AG08396 (cell line): Measurements from ENCODE around the gene SERINC2.

ENCODE experiments used
- DNase-seq: peaks from one replicate; pipeline ENCODE4 v3.0.0; 2012; ENCODE audit warnings: low spot score, mixed read lengths

SERINC2 gene

DNA sequence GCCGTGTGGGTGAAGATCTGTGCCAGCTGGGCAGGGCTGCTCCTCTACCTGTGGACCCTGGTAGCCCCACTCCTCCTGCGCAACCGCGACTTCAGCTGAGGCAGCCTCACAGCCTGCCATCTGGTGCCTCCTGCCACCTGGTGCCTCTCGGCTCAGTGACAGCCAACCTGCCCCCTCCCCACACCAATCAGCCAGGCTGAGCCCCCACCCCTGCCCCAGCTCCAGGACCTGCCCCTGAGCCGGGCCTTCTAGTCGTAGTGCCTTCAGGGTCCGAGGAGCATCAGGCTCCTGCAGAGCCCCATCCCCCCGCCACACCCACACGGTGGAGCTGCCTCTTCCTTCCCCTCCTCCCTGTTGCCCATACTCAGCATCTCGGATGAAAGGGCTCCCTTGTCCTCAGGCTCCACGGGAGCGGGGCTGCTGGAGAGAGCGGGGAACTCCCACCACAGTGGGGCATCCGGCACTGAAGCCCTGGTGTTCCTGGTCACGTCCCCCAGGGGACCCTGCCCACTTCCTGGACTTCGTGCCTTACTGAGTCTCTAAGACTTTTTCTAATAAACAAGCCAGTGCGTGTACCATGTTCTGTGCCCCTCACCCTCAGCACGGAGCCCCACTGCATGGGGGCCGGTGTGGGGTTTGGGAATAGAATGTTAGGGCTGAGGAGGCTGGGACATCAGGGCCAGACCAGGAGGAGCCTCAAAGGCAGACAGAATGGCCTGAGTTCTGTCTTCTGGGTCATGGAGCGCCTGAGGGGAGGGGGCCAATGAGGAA is 21.3 kb downstream of the SERINC2 start:
- DNase-seq = no peak

DNA sequence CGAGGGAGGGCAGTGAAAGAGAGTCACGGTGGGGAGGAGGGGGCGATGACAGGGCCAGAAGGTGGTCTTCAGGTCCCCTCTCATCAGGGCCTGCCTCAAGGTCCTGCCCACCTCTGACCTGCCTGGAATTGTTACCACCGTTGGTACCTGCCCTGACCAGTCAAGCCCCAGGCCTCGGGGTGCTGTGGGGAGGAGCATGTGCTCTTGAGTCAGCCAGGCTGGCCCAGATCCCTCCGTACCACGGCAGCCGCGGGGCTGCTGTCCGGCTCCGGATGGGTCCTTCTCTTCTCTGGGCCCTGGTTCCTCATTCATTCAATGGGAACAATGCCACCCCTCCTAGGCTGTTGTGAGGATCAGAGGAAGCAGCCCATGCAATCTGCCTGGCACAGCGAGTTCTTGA is 22.0 kb downstream of the SERINC2 start:
- no peak for DNase-seq

DNA sequence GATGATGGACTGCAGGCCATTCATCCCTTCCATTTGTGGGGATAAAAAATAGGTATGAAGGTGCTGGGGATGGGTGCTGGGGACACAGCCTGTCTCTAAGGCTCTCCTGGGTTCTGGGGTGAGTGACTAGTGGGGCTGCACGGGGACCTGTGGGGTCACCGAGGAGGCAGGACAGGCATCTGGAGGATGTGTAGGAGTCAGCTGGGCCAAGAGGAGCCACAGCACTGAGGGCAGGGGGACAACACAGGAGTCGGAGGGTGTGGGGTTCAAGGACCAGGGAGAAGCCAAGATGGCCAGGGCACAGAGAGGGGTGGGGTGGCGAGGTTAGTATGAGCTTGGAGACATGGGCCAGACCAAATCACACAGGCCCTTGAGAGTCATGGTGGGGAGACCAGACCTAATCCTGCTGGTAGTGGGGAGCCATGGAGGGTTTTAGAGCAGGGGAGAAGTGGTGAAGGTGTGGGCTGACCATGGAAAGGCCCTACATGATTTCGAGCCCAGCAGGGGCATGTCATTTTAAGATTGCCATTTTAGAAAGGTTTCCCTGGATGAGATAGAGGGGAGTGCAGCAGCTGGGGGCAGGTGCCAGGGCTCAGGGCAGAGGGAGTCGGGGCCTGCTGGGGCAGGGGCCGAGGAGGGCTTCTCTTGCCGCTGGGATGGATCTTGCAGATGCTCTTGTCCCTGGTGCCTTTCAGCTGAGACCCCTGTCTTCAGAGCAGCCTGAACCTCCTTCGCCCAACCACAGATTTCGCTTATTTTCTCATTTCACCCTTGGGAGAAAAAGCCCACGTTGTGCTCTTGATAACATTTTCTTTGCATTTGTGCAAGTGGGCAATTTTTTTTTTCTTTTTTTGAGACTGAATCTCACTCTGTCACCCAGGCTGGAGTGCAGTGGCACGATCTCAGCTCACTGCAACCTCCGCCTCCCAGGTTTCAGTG is 22.7 kb downstream of the SERINC2 start:
- DNase-seq = no peak

DNA sequence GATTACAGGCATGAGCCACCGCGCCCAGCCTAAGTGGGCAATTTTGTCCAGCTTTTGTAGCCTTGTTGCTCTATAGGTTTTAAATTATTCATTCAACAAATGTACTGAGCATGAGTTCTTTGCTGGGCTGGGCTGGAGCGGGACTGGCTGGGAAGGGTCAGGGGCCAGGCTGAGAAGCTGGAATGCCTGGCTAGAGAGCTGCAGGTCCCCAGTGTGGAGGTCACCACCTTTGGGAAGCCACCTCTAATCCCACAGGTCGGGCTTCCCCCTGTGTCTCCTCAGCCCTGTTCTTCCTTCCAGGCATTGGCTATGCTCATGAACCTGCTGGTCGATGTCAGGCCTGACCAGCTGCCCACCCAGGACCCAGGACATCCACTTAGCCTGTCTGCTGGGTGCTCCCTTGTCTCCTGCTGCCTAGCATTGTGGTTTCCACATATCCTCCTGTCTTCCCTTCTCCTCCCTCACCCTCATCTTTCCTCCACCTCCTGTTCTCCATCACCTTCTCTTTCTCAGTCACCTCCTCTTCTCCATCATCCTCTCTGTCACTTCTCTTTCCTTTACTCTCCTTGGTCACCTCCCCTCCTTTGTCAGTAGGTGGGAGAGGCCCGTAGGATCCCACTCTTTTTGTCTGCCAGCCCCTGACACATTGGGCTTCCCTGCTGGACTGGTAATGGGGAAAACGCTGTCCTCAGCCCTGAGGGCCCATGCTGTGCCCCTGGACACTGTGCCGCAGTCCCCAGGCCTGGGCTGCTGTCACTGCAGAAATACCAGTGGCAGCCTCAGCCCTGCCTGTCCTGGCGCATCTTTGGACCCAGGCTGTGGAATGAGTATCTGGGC is 23.8 kb downstream of the SERINC2 start:
- no peak for DNase-seq

DNA sequence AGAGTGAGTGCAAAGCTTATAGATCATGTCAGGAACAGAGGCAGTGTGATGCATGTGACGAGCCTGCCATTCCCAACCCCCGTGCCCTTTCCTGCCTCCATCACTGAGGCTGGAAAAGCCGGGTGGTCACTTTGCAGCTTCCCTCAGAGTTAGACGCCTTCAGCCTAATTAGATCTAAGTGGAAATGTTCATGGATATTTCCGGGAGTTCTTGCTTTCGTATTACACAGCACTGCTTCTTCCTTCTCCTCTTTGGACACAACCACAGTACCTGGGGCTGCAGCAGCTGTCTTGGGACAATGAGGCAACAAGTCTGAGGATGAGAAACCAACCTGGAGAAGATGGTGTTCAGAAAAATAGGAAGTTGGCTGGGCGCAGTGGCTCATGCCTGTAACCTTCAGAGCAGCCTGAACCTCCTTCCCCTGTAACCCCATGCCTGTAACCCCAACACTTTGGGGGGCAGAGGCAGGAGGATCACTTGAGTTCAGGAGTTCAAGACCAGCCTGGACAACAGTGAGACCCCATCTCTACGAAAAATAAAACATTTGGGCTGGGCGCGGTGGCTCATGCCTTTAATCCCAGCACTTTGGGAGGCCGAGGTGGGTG is 24.5 kb downstream of the SERINC2 start:
- DNase-seq = no peak

DNA sequence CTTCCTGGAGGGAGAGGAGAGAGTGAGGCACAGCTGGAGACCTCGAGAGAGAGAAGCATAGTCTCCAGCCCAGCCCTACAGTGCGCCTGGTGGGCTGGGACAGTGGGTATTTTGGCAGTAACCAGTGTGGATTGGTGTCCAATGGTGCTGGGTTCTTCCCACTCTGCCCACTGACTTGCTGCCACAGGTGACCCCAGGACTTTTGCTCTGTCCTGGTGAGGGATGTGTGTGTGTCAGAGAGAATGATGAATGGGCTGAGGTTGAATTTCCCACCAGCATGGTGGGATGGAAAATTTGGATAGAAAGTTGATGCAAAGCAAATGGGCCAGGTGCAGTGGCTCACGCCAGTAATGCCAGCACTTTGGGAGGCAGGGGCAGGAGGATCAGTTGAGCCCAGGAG is 26.3 kb downstream of the SERINC2 start:
- DNase-seq = no peak

DNA sequence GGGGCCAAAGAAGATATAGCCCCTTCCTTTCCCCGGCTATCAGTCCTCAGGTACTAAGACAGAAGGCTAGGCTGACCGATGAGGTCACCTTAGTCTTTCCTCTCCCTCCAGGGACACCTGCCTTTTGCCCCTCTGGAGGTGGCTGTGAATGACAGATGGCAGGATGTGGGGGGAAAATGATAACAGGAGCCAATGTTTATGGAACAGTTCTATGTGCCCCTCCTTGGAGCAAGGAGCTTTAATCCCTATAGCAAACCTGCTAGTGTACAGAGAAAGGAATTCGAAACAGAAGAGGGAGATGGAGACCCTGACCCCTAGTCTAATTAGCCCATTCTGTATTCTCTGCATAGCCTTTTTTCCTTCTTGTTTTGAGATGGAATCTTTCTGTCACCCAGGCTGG is 28.1 kb downstream of the SERINC2 start:
- DNase-seq = no peak

DNA sequence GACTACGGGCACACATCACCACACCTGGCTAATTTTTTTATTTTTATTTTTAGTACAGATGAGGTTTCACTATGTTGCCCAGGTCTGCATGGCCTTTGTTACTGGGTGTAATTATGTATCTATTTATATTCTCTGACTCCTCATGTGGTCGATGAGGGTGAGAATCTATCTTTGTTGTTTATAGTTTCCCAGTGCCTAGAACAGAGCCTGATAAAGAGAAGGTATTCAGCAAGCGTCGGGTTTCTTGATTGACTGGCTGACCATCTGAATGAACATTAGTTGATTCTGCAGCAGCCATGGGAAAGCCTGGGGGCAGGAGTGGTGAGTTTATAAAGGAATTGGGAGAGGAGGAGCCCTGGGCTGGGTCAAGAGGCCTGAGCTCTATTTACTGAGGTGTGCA is 28.5 kb downstream of the SERINC2 start:
- DNase-seq = no peak

DNA sequence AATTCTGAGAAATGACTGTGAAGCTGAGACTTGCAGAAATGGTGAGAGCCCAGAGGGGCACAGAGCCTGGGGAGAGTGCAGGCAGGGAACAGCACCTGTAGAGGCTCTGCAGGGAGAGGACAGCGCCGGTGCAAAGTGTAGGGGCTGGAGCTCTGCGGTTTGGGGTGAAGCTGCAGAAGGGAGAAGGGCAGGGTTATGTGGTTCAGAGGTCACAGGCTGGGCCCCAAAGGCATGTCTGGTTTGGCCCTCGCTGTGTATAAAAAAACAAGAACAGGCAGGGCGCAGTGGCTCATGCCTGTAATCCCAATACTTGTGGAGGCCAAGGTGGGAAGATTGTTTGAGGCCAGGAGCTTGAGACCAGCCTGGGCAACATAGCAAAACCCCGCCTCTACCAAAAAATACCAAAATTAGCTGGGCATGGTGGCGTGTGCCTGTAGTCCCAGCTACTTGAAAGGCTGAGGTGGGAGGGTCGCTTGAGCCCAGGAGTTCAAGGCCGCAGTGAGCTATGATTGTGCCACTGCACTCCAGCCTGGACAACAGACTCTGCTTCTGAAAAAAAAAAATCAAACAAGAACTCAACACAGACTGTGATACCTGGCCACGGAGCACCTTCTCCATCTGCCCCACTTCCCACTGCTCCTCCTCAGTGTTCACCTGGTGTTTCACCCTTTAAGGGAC is 29.1 kb downstream of the SERINC2 start:
- no peak for DNase-seq

DNA sequence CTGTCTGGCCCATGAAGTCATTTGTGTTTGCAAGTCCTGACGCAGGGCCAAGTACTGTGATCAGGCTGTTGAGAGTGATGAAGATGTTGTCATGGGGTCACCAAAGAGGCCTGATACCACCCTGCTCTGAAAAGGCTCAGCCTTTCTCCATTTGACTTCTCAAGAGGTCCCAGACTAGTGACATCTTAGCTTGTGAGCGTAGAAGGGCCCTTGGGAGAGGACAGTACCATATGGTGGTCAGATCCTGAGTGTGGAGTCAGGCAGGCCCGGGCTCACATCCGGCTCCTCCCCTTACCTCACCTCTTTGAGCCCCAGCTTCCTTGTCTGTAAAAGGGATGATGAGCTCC is 29.6 kb downstream of the SERINC2 start:
- DNase-seq = no peak

DNA sequence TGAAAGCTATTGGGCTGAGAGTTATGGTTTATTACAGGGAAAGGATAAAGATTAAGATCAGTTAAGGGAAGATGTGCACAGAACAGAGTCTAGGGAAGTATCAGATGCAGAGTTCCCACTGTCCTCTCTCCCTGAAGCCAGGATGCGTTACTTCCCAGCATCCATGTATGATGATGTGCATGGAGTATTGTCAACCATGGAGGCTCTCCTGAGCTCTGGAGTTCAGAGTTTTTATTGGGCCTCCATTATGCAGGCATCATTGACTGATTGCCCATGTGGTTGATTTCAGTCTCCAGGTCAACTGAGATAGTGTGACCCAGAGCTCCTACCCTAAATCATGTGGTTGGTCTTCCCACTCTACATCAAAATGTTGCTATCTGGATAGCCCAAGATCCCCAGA is 30.7 kb downstream of the SERINC2 start:
- DNase-seq = no peak

DNA sequence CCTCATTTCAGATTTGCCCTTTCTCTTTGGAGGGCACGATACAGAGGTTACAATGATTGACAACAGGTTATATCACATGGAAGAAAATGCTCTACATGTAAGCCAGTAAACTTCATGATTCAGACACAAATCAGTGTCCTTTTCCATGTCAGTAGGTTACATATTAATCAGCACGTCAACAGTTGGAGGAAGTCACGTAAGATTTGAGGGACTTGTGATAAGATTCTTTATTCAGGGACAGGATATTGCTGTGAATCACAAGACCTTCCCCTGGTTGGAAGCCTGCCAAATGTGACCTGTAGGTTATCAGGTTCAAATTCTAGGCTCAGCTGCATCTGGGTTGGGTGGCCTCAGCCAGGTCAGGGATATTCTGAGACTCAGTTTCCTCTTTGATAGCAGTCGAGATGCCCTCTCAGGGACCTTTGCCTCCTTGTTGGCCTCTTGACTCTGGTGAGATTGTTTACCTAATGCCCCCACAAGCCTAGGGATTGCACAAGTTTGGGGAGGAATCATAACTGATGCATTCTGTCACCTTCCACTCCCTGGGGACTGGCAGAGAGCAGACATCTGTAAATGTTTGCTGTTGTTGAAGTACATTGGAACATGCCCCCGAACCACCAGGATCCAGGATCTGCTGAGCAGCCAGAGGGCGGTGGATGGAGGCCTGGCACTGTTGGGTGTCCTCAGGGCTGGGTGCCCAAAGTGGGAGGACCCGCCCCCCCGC is 31.9 kb downstream of the SERINC2 start:
- no peak for DNase-seq

DNA sequence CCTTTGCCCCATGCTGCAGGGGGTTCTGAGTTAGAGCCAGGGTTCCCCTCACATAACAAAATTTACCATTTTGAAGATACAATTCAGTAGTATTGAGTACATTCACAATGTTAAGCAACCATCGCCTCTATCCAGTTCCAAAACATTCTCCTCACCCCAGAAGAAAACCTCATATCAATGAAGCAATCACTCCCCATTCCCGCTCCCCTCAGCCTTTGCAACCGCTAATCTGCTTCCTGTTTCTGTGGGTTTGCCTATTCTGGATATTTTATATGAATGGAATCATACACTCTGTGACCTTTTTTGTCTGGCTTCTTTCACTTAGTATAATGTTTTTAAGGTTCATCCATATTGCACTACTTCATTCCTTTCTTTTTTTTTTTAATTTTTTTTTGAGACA is 32.9 kb downstream of the SERINC2 start:
- no peak for DNase-seq

DNA sequence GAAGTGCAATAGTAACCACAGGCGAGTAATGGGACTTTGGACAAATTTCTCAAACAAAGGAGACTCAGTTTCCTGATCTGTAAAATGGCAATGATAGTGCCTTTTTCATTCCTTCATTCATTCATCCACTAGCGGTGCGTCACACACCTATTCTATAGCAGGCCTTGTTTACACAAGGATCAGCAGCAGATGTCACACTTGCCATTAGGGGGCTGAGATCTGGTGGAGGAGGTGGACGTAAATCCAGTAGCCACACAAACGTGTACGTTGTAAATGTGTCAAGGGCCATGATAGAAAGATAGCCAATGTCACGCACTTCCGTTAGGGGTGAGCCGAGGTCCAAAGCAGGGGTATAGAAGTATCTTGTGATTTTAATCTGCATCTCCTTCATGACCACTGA is 34.2 kb downstream of the SERINC2 start:
- DNase-seq = no peak

DNA sequence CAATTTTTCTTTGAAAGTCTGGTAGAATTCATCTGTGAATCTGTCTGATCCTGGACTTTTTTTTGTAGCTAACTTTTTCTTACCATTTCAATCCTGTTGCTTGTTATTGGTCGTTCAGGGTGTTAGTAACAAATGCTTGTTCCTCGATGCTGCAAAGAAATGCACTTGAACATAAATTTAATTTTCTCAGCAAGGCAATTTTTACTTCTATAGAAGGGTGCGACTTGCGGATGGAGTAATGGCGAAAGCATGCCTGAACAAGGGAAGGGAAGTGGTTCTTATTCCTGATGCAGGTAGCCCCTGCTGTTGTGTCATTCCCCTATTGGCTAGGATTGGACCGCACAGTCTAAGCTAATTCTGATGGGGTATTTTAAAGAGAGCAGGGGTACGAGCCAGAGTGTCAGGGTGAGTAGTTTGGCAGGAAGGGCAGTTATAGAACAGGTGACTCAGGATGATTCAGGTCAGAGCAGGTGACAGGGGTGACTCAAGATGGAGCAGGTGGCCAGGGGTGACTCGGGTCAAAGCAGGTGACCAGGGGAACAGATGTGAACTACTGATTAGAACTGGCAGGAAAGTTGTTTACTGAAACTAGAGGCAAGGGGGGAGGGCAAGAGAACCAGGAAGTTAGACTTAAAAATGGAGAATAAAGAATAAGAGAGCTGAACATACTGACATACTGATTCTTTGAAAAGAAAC is 40.5 kb downstream of the SERINC2 start:
- no peak for DNase-seq

DNA sequence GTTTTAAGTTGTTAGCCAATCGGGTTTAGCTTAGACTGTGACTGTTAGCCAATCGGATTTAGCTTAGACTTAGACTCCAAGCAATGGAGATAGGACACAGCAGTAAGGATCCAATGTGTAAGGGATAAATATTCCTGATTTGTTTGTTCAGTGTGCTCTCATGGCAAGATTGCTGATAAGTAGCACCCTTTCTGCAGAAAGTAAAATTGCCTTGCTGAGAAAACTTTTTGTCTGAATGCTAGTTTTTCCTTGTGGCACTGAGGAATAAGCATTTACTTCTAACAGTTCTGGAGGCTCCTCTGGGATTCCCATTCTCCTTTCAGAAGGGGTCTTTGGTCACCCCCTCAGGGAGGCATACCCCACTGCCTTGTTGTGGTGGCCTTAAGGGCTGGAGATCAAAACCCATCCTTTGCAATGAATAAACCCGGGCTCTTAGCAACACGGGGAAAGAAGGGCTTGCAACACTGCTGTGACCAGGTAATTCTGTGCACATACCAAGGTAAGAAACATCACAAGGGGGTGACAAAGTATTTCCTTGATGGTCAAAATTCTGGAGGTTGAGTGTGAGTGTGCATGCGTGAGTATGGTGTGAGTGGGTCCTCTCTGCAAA is 45.4 kb downstream of the SERINC2 start:
- no peak for DNase-seq

DNA sequence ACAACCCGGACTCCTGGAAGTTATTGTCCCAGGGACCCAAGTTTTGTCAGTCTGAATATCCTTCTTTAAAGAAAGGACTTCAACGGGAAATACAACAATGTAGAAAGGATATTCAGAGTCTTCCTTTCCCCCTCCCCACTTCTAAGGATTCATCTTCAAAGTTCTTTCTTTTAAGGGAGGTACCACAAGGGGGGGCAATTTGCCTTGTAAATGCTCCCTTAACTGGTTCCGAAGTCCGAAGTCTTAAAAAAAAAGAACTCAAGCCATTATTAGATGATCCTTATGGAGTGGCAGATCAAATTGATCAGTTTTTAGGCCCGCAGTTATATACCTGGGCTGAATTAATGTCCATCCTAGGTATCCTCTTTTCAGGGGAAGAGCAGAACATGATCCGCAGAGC is 47.0 kb downstream of the SERINC2 start:
- no peak for DNase-seq

DNA sequence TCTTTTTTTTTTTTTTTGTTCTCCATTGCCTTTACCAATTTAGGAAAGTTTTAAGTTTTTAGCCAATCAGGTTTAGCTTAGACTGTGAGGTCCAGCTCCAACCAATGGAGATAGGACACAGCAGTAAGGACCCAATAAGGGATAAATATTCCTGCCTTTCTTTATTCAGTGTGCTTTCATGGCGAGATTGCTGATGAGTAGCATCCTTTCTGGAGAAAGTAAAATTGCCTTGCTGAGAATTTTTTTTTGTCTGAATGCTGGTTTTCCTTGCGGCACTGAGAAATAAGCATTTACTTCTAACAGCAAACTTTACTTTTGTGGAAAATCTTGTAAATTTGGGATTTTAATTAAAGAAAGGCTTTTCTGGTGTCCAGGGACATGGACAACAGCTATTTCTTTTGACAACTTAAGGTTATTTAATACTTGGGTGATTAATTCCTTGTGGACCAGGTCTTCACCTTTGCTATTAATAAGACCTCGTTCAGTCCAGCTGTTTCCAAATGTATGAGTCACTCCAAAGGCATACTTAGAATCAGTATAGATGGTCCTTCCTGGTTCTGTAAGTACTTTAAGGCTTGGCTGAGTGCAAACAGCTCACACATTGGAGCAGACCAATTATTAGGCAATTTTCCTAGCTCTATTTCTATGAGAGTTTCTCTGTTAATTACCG is 54.1 kb downstream of the SERINC2 start:
- DNase-seq = no peak

DNA sequence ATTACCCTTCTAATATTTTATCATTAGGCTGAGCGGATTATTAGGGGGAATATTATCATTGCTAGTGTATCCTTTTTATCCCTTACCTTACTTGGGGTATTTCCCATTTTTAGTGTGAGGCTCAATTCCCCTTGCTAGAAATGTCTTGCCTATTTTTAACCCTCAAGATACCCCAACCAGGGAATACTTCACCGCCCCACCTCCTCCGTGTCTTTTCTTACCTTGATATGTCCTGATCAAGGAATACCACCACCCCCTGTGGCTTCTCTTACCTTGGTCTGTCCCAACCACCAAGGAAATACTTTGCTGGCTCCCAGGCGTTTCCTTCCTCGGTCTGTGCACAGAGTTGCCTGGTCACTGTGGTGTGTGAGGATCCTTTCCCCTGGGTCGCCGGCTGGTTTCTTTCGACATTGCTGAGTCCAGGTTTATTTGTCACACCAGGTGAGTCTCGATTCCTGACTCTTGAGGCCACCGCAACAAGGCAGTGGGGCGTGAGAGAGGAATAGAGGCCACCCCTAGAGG is 57.8 kb downstream of the SERINC2 start:
- DNase-seq = no peak
